Occipital lobe (tissue), 2 donors: ENCODE measurements around the gene KCNIP4. TPM values are rescaled to one million over a fixed set of nuclear protein-coding genes. Genes with fewer than 3 reads are reported as not detected.

Experiments used
- DNase-seq: peaks from one replicate; lab custom pipeline; 2025; lab: John Stamatoyannopoulos, UW
- total RNA-seq: library from RNA; depleted of rRNA; stranded (reverse); fragments of >200 nt; gene quantifications from one replicate; pipeline ENCODE4 v1.2.3, GENCODE V29; 2014

The KCNIP4 gene
- total RNA-seq, 1 donor from 2014 or later = 19.8 TPM

DNA sequence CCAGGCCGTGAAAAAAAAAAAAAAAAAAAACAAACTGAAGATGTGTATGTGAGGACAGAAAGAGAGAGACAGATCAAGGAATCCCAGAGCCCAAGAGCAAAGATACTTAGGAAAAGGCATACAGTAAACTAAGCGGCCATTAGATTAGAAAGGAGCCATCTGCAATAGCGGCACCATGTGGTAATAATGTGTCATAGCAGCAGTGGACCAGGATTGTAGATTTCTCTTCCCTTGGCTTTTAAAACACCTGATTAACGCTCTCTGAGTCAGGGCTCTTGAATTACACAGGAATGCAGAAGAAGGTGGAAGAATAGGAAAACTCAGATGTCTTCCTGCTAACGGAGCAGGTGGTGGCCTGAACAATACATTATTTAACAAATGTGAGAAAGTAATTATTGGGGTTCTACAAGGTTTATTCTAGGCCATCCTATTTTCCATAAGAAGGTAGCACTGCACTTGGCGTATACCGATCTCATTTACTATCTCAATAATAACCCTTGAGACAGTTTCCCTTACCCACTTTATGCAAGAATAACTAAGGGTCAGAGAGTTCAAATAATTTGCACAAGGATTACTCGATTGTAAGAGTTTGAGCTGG is 182.7 kb downstream of the KCNIP4 start:
- no peak for DNase-seq

DNA sequence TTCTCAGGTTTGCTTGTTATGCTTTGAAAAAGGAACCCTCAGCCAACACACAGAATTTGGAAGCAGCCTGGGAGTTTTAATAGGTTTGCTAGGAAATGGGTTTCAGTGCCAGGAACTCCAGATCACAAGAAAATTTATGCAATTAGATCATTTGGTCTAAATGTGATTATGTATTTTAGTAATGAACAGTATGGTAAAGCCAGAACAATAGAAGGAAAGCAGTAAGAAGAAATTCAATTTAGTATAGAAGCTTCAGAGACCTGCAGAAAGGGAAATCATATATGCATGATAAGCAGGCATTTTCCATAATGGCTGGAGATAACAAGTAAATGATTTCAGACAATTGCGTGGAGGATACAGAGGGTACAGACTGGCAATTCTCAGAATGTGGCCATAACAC is 184.7 kb downstream of the KCNIP4 start:
- no peak for DNase-seq

DNA sequence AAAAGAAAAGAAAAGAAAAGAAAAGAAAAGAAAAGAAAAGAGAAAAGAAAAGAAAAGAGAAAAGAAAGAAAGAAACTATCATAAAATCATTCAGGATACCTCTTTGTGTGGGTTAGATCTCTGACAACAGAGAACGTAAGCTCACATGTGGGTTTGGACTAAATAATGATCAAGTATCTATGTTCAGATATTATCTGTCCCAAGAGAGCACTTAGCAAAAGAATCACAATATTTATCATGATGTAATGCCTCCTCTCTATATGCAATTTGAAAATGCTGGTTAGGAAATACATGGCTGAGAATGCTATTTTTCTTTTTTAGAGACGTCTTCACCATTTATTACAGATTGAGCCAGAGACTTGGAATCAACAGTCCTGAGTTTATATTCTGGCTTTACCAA is 191.3 kb downstream of the KCNIP4 start:
- no peak for DNase-seq

DNA sequence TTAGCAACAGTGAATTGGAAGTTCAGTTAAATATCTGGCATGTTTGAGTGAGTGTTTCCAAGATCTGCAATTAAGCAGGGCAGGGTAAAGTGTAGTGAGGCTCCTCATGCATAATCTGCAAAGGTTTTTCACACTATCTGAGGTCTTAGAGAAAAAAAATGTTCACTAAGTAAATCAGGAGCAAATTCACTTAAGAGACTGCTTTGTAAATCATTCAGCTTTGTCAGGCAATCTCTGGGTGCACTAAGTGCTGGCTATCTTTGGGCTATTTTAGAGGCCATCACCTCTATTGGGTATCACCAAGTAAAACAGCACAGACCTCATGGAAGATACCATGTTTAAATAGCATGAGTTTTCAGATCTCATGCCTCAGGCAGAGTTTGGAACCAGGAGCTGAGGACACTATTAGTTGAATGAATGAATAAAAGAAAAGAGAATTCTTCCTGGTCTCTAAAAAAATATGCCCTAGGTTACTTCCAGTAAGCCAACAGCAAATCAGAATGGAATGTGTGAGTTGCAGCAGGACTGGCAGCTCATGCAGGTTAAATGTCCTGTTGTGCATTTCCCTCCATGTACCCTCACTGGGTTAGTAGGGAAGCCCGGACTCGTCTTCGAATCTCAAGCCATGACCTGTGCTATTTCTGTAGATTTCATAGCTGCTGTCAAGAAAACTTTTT is 195.3 kb downstream of the KCNIP4 start:
- DNase-seq = no peak

DNA sequence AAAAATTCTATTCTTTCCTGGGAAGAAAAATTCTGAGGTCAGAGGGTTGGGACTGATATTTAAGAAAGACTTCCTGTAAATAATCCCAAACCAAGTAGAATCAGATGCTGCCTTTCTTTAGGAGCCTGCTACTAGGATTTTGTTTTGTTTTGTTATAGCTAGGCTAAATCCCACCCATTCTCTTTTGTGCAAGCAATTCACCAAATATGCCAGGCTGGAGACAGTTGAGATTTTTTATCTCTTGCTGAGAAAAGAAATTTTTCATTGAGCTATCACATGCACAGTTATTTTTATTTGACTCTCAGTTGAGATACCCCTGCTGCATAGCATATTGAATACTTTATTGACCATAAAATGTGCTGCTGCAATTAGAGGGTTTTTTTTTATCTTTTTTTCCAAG is 196.0 kb downstream of the KCNIP4 start:
- DNase-seq = no peak

DNA sequence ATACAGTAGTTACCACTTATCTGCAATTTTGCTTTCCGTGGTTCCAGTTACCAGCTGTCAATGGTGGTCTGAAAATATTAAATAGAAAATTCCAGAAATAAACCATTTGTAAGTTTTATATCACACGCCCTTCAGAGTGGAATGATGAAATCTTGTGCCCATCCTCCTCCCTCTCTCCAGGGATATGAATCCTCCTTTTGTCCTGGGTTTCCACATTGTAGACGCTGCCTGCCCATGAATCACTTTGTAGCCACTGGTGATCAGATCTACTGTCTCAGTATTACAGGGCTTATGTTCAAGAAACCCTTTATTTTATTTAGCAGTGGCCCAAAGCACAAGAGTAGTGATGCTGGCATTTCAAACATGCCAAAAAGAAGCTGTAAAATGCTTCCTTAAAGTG is 198.6 kb downstream of the KCNIP4 start:
- DNase-seq = no peak

DNA sequence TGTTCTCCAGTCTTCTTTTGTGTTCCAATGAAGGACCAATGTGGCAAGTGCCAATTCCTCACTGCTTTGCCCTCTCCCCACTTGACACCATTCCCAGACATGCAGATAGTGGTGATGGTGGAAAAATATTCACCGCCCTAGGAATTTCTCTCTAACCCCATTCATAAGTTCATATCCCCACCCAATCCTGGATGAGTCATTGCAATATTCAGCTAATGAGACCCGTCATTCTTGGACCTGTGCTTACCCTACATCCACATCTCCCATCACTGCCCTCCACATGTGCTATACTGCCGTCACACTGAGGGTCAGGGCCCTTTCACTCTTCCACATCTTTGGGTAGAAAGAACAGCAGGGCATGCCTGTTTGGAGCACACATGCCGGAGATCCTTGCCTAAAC is 199.2 kb downstream of the KCNIP4 start:
- DNase-seq = no peak

DNA sequence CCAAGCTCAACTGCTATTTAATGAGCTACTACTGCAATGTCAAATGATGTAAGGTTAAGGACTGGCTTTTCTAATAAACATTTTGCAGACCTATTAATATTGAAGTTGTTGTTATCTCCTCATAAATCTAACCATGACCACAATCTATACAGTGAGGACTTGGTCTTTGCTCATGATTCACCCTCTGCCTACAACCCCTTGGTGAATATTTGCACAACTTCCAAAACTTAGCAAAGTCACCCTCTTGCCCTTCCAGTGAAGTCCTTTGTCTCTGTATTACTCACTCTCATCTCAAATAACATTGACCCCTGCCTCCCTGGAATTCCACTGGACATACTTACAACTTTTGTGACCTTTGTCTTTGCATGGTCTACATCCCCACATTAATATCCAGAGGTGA is 204.5 kb downstream of the KCNIP4 start:
- no peak for DNase-seq

DNA sequence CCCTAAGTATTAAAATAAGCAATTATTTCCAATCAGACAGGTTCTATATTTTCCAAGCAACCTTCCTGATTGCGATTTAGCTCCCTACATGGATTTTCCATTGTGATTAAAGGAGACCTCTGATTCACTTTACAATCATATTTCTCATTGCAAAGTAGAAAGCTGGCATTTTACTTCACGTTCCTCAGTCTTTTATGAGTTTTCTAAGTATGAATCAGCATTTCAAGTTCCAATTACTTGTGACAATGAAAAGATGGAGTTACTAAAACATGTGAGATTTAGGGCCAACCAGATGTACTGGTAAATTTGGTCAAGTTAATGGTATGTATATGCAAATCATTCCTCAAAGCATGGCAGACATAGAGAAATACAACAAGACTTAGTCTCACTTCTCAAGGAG is 206.2 kb downstream of the KCNIP4 start:
- DNase-seq = no peak

DNA sequence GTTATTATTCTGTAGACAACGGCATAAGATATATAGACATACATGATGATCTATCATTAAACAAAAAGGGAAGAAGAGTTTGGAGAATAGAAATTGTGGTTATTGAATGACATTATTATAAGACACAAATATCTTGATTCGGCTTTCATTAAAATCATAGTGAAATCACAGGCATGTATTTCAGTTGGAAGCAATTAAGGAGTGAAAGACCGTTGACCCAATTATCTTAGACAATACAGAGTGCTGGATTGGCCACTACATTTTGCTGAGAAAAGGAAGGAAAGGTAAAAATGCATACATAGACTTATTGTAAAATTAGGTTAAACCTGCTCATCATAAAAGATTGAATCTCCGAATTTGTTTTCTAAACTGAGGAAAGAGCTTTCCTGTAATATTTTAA is 209.8 kb downstream of the KCNIP4 start:
- no peak for DNase-seq

DNA sequence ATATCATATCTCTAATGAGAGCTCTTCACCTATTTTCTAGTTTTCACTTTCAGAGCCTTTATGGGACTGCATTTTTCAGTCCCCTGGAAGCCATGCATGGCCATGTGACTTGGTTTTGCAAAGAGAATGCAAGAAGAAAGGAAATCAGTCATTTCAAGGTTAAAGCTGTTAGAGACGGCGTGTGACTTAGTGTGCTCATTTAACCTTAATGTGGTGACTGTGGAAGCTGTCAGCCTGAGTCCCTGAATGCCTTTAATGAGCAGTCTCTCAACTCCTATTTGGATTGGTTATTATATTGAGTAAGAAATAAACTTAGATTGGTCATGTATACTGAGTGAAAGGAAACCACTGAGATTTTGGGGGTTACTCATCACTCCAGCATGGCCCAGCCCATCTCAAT is 212.7 kb downstream of the KCNIP4 start:
- no peak for DNase-seq

DNA sequence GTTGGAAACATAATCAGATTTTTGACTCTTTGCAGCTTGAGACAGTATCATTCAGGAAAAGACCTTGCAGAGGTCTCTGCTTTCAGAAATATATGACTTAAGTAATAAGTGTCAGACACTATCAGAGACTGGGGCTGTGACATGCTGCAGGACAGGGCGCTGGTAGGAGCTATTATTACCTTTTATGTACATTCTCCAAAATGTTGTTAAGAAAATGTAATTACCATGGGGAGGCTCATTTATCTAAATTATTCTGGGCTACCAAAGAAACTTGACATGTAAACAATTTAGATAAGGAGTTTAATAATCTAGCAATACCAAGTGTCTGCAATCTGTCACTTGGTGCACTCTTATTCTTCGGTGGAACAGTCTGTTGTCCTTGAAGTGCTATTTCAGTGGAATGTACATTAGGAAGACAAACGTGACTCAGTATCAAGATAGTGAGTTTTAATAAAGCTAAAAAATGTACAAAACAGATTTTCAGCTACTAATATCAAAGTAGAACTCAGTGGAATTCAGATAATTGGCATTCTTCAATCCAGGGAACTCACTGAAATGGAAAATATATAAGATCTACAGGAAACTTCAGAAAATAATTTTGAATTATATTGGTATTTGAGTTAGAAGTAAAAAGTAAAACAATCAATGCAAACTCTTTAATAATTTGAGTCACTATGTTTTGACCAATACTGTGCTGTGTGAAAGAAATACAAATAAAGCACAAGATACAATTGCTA is 214.5 kb downstream of the KCNIP4 start:
- DNase-seq = no peak

DNA sequence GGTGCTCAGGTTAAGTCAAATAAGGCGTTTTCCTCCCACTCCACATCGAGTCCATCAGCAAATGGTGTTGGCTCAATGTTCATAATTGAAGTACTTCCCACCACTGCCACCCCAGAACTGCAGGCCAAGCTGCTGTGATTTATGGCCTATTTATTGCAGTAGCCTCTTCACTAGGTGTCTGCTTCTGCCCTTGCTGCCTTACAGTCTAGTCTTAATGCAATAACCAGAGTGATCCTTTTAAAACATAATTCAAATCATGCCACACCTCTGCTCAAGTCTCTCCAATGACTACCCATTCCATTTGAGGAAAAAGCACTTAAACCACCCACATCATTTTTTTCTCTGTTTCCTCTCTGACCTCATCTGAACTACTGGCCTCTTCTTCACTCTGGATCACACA is 220.3 kb downstream of the KCNIP4 start:
- no peak for DNase-seq

DNA sequence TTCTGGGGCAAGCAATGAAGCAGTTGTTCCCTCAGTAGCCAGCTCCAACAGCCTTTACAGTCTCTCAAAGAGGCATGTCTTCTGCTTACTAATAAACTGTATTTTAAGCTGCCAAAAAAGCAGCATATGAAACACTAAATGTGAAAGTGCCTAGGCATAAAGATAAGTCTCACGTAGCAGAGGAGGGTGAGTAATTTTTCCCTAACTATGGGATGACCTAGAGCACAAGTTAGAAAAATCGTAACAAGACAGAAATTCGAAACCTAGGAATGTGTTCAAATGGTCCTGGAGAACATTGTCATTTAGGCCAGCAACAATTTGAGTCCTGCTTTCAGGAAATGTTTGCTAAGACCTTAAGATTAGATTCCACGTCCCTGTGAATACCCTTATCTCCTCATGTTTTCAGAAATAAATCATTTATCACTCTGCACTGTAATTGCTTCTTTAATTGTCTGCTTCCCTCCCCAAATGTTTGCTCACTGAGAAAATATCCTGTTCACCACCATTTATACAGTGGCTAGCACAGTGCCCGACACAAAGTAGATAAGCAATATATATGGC is 222.2 kb downstream of the KCNIP4 start:
- no peak for DNase-seq

DNA sequence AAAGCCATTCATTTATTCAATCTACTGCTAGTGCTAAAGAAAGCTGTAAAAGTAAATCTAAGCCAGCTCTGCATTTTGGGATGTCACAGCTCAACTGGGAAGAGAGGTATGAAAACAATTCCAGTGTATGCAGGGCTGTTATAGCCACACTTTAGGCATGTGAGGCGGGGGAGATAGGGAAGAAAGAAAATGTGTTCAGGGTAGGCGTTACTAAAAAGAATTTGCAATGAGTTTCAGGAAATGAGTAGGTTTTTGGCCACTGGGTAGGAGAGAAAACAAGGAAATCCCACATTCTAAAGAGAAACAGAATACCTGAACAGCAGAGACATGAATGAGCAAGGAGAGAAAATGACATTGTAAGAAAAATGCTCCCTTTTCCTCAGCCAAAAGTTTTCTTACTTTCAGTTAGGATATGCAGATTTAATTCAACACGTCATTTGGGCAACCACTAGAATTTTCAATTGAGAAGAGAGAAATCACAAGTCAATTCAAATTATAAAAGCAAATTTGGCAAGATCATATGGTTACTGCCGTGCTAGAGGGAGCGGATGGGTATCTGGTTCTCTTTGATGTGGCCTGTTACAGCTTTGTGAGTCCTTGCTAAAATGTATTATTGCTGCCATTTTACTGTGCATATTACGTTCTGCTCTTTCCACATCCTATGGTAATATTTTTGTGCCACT is 226.3 kb downstream of the KCNIP4 start:
- DNase-seq = no peak

DNA sequence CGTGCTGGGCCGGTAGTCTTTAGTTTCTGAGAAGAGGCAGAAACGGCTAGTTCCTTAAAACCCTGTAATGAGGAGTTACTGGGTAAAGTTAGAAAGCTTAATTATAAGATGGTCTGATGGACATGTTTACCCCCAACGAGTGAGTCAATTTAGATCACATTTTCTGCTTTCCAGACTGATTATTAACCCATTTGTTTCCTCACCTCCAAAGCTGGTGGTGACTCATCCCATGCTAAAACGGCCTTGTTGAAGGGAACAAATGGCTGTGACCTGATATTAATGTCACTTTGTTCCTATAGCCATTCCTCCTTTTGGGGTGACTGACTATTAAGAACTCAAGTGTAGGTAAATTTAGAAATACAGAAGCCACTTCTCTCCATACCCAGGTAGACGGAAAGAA is 232.0 kb downstream of the KCNIP4 start:
- no peak for DNase-seq

DNA sequence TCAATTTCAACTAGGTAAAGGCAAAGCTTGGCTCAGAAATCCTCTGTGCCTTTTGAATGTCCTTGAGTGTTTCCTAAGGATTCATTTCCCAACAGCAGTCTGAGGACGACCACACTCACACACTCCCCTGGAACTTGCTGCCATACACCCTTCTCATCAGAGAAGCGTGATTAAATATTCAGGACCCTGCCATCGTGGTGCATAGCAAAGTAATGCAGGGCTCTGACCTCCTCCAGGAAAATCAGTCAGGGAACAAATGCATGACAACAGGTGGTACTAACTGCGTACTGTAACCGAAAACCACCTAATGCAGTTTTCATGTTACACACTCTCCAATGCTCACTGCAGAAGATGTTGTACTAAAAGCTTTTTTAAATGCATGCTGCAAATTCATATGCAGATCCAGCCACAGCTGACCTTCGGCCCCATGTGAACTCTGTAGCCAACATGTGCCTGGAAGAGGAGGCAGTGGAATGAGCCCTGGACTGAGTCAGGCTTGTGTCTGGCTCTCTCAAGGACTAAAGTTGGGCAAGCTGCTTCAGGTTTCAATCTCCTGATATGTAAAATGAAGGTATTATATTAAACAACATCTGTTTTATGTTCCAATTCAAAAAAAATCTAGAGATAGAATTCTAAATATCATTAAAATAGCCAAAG is 238.3 kb downstream of the KCNIP4 start:
- DNase-seq = no peak

DNA sequence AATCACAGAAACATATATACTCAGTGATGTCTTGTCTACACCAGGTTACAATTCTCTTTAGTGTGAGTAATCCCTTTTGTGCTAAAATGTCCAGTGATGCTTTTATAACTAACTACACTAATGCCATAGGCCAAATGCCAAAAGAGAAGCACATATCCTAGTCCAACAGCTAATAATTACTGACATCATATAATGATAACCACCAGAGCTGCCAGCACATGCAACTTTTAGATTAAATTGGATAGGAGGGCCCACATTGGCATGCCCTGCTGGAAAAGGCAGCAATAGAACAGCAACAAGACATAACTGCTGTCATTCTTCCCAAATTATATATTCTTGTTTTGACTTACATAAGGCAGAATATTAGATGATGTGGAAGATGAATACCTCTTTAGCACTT is 238.8 kb downstream of the KCNIP4 start:
- DNase-seq = no peak

DNA sequence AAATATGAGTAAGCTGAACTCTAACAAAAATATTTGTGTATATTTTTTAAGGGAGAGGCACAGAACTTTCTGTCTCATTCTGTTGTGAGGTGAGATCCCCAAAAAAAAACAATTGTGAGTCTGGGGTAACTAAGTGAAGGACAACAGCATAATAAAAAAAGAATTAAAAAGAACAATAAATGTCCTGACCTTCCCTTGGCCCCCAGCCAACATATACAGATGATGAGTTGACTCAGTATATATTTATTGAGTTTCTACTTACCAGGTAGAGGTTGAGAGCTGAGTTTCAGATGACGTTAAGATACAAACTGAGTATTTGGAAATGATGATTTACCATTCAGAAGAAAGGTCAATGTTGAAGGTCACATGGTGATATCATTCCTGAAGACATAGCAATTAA is 239.5 kb downstream of the KCNIP4 start:
- no peak for DNase-seq

DNA sequence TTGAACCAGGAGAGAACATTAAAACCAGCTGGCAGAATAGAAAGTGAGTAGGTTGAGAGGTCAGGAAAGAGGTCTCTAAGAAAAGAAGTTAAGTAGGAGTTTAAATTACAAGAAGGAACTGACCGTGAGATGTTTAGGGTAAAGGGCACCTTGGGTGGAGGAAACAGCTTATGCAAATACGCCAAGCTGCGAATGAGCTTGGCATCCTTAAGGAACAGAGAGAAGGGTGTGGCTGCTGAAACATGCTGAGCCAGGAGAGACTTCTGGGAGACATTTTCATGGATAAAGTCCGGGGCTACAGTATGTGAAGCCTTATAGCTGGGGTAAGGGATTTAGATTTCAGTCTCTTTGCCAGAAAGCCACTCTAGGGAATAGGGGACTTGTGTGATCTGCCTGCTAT is 249.1 kb downstream of the KCNIP4 start:
- DNase-seq = no peak

DNA sequence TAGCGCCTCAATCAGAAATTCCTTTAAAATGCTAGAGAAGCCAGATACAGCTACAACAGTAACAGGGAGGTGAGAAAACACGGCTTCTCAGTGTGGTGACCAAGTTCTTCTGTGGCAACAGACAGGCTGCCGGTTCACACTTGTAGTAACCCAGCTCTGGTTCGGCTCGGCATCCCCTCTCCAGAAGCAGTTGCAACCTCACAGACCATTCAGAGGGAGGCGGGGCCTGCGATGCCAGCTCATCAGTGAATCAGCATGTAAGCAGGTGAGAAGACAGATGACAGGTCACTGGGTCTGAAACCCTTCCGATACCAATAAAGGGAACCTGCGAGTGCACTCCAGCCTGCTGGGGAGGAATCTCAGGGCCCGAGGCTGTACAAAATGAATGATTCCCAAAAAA is 251.0 kb downstream of the KCNIP4 start:
- DNase-seq = peak; percentile 3

DNA sequence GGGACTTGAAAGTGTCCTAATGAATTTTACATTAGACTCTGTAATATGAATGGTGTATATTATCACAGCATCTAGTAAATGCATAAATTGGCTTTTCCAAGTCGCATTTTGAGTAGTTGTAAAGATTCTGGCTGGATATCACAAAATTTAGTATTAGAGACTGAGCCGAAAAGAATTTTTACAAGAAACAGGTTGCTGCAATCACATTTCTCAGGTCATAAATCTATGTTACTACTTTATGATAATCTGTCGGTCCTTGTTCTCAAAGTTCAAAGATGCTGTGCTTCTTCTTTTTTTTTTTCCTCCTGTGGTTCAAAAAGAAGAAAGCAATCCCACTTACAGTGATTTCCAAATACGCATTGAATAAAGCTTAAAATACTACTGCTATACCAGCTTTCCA is 253.4 kb downstream of the KCNIP4 start:
- DNase-seq = no peak
